Measurements from ENCODE around the gene TAF12.
"Not testable (repeated sequence)": the region's sequence is repeated elsewhere in the genome, so short reads cannot be mapped to it uniquely, and the experiment has no call there.

DNA sequence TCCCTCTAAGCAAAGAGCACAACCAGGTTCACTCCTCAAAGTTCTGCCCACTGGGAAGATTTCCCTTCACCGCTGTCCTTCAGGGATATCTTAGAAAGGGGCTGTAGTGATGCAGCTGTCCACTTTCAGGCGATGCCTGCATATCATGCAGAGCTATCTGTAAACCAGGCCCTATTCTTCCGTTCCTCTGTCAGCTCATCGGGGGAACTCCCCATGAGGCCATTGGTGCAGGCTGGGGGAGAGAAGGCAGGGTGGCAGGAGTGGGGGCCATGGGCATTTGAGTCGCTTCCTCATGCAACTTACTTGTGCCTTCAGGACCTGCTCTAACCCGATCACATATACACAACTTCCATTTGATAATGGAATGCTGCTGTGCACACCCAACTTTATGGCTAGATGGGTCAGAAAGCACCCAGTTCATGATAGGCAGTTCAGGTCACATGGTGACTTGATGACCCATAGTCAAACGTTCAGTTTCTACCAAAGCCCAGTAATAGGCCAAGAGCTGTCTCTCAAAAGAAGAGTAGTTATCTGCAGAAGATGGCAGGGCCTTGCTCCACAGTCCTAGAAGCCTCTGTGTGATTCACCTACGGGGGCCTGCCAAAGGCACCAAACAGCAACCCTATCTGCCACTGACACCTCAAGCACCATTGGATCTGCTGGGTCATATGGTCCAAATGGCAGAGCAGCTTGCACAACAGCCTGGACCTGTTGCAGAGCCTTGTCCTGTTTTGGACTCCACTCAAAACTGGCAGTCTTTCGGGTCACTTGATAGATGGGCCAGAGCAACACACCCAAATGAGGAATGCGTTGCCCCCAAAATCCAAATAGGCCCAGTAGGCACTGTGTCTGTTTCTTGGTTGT is 12.8 kb upstream of the TAF12 start:
- TF ChIP-seq, protein P1, sequence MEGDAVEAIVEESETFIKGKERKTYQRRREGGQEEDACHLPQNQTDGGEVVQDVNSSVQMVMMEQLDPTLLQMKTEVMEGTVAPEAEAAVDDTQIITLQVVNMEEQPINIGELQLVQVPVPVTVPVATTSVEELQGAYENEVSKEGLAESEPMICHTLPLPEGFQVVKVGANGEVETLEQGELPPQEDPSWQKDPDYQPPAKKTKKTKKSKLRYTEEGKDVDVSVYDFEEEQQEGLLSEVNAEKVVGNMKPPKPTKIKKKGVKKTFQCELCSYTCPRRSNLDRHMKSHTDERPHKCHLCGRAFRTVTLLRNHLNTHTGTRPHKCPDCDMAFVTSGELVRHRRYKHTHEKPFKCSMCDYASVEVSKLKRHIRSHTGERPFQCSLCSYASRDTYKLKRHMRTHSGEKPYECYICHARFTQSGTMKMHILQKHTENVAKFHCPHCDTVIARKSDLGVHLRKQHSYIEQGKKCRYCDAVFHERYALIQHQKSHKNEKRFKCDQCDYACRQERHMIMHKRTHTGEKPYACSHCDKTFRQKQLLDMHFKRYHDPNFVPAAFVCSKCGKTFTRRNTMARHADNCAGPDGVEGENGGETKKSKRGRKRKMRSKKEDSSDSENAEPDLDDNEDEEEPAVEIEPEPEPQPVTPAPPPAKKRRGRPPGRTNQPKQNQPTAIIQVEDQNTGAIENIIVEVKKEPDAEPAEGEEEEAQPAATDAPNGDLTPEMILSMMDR (IDR thresholded peaks at IDR 0.05), result not testable (repeated sequence)
- not testable (repeated sequence) for TF ChIP-seq POLR2A (IDR thresholded peaks at IDR 0.05); POLR2AphosphoS5 (IDR thresholded peaks at IDR 0.05; ENCODE audit: insufficient read depth in 1 of 2, low read depth in 1 of 2)
